Neural progenitor cell (in vitro differentiated cells): ENCODE data around the gene SLC4A7.

ENCODE experiments used
- CTCF ChIP-seq: fragments of 200-600 bp; sonication (generic); IDR thresholded peaks from 2 replicates; pipeline ENCODE4 v1.5.1; 2017; ENCODE audit warnings: antibody characterized with exemption, mild to moderate bottlenecking
- EZH2 ChIP-seq: fragments of 200-600 bp; sonication (generic); IDR thresholded peaks from 2 replicates; pipeline ENCODE4 v1.6.1; 2017; ENCODE audit warnings: antibody characterized with exemption, mild to moderate bottlenecking, moderate library complexity

DNA sequence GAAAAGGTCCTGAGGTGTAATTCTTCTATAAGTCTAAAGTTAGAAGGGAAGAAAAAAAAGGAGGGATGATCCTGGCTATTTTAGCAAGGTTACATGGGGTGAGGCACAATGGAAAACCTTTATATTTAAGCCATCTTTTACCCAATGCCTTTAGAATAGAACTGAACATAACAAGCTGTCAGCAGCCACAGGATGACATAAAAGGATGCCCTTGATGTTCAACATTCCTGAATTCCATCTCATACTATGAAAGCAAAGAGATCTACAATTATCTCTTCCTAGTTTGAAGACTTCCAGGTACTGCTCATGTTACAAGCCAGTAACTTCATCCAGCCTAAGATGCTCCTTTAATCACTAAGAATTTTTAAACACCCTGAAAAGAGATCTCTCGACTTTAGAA lies 141.9 kb downstream of the SLC4A7 start:
- TF ChIP-seq CTCF (no peak), EZH2 (no peak)
